Measurements from ENCODE around the gene KLHL1.

KLHL1 gene

GRCh38 chr13:69676286-69676685, 432.0 kb downstream of the KLHL1 start:
- no peak for DNase-seq

GRCh38 chr13:69660155-69660554, 448.1 kb downstream of the KLHL1 start:
- no peak for DNase-seq

- no peak for DNase-seq
These were observed 450.6 kb downstream of the KLHL1 start for GRCh38 chr13:69657676-69658075.

- DNase-seq: no peak
These were observed 453.9 kb downstream of the KLHL1 start for GRCh38 chr13:69654392-69654791.
